Measurements from ENCODE around the gene MMP24.
"Not testable (repeated sequence)": the region's sequence is repeated elsewhere in the genome, so short reads cannot be mapped to it uniquely, and the experiment has no call there.

Gene MMP24

DNA sequence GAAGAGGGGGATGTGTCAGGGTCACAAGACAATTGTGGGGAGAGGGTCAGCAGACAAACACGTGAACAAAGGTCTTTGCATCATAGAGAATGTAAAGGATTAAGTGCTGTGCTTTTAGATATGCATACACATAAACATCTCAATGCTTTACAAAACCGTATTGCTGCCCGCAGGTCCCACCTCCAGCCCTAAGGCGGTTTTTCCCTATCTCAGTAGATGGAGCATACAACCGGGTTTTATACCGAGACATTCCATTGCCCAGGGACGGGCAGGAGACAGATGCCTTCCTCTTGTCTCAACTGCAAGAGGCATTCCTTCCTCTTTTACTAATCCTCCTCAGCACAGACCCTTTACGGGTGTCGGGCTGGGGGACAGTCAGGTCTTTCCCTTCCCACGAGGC is 35.8 kb downstream of the MMP24 start:
- not testable (repeated sequence) for DNase-seq

DNA sequence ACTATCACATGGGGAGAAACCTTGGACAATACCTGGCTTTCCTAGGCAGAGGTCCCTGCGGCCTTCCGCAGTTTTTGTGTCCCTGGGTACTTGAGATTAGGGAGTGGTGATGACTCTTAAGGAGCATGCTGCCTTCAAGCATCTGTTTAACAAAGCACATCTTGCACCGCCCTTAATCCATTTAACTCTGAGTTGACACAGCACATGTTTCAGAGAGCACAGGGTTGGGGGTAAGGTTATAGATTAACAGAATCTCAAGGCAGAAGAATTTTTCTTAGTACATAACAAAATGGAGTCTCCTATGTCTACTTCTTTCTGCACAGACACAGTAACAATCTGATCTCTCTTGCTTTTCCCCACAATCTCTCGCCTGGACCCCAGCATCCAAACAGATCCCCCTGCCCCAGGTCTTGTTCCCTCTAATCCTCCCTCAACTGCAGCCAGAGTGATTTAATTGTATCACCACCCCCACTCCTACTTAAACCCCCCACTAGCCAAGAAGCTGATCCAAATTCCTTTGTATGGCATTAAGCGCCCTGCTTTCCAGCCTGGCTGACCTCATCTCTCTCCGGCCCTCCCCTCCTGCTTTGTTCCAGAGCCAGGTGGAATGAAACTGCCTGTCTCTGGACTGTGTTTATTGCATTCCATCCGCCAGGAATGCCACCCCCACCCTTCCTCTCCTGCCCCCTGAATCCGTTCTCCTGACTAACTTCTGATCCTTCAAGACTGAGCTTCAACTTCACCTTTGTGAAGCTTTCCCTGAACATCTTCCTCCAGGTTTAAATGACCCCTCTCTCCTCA is 36.4 kb downstream of the MMP24 start:
- DNase-seq: not testable (repeated sequence)

DNA sequence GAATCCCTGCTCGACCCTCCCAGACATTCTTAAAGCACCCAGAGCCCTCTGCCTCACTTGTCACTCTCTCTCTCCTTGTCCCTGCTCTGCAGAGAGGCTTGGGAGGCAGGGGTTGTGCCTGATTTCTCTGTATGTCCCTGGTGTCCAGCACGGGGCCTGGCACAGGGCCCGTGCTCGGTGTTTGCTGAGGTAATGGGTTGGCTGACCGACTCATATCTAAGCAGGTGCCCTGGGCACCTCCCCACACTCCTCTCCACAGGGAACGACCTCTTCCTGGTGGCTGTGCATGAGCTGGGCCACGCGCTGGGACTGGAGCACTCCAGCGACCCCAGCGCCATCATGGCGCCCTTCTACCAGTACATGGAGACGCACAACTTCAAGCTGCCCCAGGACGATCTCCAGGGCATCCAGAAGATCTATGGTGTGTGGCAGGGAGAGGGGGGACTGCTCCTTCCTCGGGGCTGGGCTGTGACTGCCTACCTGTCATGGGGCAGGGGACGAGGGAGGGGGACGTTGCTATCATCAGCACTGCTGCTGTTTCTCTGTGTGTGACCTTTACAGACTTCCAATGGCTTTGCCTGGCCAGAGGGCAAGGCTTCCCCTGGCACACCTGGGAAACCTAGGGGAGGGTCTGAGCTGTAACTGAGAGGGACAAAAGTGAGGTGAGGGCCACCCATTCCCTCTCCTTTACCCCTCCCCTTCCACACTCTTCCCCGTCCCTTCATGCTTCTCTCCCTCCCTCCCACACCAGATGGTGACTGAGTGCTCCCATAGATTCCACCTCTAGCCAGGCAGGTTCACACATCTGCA is 37.2 kb downstream of the MMP24 start:
- no peak for DNase-seq

DNA sequence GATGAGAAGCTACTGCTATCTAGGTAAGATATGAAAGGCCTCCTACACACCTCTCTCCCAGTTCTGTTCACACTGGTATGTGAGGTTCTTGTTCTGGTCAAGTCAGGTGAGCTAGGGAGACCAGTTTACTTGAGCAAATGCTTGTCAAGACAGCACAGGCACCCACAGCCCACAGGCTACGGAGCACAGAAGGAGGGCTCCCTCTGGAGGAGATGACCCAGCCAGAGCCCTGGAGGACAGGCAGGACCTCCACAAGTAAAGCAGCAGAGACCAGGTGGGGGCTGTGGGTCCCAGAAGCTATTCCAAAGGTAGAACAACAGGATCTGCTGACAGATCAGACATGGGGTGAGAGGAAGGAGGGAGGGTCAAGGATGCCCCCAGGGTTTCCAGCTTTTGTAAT is 38.3 kb downstream of the MMP24 start:
- no peak for DNase-seq

DNA sequence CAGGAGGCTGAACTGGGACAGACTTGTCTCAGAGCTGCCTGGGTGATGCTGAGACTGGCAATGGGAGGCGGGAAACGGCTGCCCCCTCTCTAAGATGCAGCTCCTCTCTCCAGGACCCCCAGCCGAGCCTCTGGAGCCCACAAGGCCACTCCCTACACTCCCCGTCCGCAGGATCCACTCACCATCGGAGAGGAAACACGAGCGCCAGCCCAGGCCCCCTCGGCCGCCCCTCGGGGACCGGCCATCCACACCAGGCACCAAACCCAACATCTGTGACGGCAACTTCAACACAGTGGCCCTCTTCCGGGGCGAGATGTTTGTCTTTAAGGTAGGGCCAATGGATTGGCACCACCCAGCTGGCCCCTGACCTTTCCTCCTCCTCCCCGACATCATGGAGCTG is 40.6 kb downstream of the MMP24 start:
- DNase-seq: no peak

DNA sequence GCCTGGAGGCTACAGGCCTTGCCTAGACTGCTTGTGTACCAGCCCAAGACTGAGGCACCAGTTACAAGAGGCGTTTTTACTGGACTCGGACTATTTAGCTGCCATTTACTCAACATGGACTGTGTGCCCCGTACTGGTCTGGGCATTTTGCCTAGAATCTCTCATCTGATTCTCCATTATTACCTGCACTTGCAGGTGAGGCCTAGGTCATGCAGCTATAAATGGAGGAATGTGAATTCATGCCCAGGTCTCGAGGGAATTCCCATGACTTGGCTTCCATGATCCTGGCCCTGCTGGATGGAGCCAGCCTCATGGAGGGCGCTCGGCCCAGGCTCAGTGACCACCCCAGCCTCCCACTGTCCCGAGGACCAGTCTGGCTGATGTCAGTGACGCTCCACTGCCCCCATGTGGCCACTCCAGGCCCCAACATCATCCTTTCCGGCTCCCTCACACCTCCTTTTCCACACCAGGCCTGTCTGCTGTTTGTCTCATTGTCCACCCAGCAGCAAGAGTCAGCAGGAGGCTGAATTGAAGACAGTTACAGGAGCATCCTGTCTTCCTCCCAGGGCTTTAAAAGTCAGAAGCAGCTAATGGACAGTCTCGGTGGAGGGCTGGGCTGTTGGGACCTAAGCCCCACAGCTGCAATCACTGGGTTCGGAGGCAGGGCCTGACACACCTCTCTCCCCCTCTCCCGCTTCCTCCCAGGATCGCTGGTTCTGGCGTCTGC is 42.7 kb downstream of the MMP24 start:
- DNase-seq: no peak

DNA sequence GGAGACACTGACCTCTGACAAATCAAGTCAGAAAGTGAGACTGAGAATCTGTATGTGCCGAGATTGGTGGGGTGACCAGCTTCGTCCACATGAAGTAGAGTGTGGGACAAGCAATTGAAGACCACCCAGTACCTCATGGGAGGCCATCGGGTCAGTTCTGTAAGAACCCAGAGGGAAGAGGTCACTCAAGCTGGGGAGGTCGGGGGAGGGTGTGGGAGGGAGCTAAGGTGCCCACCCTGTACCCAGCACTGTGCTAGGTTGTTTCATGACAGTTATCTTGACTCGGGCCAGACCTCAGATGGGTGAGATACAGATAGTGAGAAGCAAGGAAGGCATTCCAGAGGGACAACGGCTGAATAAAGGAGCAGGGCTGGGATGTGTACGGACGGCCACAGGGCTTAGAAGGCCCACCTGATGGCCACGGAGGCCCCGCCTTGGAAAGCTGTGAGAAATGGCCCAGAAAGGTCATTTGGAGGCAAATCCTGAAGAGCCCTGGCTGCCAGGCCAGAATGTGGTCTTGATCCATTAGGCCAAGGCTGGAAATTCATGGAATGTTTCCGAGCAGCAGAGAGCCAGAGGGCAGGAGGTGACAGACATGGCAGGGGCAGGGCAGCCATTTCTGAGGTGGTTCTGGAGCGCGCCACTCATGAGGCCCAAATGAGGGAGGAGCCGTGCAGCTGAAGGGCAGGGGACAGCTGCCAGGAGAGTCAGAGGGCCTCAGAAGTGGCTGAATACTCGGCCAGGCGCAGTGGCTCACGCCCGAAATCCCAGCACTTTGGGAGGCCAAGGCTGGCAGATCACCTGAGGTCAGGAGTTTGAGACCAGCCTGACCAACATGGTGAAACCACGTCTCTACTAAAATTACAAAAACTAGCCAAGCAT is 43.8 kb downstream of the MMP24 start:
- no peak for DNase-seq

DNA sequence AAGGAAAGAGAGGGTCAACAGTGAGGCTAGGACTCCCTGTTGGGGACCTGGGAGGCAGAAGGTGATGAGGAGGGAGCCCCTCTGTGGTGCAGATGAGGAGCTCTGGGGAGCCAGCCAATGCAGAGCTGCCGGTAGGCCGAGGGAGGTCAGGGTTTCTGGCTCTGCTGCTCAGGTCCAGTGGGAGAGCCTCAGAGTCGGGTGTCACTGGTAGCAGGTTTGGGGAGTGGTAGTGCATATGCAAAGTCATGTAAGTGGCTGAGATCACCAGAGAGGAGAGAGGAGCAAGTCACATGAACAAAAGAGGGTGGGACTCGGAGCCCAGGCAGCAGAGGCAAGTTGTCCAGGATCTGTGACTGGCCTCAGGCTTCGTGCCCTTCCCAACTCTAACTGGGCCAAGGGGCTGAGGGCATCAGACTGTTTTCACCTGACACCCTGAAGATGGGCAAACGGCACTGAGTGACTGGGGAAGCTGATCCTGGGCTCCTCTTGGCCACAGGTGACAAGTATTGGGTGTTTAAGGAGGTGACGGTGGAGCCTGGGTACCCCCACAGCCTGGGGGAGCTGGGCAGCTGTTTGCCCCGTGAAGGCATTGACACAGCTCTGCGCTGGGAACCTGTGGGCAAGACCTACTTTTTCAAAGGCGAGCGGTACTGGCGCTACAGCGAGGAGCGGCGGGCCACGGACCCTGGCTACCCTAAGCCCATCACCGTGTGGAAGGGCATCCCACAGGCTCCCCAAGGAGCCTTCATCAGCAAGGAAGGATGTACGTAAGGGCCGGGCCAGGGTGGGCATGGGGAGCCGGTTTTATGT is 44.8 kb downstream of the MMP24 start:
- DNase-seq: no peak

DNA sequence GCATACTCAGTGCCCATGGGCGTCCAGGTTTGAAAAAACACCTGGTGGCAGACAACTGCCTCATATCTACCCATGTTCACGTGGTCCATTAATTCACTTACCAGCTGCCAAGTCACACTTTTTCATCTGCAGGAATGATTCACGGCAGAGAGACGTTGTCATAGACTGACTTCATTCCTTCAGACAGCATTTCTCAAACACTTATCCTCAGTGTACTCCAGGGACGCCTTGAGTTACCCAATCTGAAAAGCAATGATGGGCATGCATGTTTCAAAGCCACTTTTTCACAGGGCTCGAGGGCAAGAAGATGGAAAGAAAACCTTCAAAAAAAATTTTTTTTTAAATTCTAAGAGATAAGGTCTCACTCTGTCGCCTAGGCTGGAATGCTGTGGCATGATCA is 45.4 kb downstream of the MMP24 start:
- DNase-seq: no peak

DNA sequence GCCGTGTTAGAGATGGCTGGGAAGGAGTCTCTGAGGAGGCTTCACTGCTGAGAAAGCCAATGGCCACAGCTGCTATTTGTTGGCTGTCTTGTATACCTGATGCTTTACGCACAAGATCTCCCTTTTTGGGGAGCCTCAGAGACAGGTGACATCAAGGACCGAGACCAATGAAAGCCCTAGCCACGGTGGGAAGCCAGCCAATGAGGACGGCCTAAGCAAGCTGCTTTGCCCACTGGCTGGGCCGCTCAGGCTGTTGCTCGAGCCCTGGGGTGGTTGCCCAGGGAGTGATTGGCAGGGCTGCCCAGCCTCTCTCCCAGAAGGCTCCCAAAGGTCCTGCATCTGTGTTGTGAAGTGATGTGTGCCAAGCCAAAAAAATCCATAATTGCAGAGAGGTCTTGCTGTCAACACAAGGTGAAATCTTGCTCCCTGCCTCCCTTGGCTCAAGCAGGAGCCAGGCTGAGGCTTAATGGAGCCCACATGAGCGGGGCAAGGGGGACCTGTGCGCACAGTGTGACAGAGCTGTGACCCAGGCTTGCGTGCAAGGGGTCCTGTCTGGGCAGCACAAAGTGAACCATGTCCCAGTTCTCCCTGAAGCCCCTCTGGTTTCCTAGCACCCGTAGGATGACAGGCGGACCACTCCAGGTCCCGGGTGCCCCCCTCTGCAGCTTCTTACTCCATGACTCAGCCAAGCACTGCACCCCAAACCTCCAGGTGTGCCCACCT is 47.1 kb downstream of the MMP24 start:
- DNase-seq: no peak

DNA sequence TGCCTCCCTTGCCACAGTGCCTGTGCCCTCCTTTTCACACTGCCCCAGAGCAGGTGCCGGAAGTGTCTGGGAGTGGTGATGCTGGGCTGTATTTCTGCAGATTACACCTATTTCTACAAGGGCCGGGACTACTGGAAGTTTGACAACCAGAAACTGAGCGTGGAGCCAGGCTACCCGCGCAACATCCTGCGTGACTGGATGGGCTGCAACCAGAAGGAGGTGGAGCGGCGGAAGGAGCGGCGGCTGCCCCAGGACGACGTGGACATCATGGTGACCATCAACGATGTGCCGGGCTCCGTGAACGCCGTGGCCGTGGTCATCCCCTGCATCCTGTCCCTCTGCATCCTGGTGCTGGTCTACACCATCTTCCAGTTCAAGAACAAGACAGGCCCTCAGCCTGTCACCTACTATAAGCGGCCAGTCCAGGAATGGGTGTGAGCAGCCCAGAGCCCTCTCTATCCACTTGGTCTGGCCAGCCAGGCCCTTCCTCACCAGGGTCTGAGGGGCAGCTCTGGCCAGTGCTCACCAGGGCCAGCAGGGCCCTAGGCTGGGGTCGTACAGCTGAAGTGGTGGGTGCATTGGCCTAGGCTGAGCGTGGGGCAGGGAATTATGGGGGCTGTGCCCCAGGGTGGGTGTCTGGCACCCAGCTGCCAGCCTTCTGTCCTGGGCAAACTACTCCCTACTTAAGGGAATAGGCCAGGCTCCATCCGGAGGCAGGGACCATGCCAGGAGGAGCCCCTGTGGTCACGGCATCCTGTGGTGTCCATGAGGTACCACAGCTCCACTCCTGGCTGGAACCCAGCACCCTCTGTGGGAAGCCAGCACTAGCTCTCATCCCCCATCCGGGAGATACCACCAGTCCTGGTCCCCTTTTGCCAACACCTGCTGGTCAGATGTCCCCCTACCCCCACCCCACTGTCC is 47.9 kb downstream of the MMP24 start:
- DNase-seq: no peak

DNA sequence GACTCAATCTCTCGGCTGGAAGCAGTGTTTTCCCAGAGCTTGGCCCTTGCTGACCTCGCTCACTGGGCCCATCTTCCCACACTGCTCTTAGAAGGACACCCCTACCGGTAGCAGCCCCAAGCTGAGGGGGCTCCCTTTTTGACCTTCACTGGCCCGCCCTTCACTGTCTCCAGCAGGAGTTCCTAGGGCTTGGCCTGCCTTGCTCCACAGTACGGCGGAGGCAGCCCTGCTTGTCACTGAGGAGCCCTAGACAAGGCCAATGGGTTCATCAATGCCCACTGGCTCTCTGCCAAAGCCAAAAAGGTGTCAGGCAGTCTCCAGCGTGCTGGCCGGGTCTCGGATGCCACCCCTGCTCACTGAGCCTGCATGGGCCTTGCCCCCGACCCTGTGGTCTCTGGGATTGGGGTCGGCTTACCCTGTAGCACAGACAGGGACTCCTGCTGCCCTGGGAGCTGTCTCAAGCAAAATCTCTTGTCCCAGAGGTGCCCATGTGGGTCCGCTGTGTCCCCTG is 49.3 kb downstream of the MMP24 start:
- DNase-seq: no peak

DNA sequence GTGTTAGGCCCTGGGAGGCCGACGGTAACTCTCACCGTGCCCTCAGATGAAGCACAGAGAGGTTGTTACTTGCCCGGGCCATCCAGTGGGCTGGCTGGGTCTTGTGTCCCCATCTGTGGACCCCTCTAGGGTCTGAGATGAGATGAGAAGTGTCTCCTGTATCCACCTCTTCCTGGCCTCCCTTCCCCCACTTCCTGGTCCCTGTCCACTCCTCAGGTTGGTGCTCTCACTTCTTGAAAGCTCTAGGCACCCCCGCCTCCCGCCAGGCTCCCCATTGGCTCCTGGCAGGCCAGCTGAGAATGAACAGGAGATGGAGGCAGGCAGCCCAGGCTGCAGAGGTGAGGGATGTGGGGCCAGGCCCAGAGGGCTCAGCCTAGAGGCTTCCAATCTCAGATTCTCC is 49.9 kb downstream of the MMP24 start:
- no peak for DNase-seq

DNA sequence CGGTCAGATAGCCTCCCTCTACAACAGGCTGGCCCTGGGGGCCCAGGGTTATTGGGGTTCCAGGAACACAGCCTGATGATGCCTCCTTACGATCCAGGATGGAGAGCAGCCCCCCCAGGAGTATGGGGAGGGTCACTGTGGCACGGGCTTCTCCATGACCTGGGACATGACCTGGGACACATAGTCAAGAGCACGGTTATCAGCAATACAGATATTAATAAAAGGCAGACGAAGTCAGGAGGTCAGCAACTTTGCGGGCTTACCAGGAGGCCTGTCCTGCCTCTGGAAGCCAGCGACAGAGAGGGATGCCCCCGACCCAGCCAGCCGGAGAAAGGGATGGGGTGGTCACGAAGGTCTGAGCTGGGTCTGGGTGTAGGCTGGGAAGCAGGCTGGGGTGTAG is 50.6 kb downstream of the MMP24 start:
- no peak for DNase-seq

DNA sequence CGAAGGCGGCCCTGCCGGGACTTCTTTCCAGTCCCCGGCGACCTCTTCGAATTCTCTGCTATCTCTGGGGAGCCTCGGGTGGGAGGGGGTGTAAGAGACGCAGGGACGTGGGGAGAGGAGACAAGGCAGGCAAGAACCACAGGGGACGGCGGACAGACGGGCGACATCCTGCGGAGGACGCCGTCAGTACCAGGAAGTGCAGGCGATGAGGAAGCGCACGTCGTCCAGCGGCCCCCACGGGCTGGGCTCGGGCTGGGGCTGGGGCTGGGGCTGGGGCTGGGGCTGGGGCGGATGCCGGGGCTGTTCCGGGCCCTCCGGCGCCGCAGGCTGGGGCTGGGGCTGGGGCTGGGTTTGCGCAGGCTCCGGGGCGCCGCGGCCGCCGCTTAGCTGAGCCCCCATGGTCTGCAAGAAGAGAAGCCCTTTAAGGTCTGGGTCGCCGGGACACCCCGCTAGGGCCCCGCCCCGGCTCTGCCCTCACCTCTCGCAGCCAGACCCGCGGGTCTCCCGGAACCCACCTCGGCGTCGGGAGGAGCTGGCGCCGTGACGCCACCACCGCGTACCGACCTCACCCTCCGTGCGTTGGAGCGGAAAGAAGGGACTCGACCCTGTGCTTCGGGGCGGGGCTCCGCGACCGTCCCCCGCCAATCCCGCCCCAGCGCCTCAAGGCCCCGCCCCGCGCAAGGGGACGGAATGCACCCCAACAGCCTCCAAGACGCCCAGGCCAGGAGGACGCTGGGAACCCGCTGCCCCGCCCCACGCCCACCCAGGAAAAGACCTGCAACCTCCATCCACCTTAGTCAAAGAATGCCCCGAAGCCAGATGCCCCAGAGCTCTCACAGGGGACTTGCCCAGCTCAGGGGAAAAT is 51.3 kb downstream of the MMP24 start, which contains the start of gene MMP24OS:
Gene MMP24OS (minus strand): TSS at position 592 of the 865 bp plus-strand sequence. CDS start 193 bp downstream, at position 399.
- peak; percentile 75 for DNase-seq

DNA sequence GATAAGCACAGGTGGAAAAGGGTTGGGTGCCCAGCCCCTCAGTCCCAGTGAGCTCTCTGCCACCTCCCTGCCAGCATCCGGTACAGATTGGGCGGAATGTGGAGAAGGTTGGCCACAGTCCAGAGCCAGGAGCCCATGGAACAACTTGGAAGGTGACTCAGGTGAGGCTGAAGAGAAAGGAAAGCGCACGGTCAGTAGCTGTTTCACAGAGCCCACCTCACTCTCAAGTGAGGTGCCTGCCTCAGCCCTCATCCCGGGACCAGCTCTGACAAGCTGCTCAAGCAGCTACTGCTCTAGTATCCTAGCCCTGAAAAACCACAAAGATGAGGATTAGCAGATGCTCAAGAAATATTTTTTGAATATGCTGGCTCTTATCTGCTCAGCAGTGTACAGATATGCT is 52.5 kb downstream of the MMP24 start:
- no peak for DNase-seq

DNA sequence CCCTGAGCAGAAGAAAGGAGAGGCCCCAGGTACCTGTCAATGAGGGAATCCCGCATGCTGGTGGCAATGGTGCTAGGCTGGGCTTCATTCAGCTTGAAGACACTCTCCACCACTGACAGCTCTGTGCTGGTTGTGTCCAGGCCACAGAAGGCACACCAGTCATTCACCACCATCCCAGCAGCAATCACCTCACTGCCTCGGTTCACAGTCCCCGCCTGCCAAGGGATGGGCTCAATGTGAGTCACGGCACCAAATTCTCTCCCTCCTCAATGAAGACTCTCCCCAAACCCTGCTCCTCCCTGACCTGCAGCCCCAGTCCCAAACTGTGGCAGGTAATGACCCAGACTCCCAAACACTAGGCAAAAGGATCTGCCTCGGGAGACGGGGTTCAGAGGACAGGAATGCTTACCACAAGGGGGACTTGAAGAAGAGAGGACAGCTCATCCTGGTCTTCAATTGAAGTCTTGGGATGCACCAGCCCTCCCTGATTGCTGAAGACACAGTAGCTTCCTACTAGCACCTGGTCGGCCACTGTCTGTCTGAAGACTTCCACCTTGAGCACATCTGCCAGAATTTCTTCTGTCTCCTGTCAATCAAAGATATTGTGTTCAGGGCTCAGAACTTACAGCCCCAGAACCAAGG is 53.2 kb downstream of the MMP24 start:
- no peak for DNase-seq

DNA sequence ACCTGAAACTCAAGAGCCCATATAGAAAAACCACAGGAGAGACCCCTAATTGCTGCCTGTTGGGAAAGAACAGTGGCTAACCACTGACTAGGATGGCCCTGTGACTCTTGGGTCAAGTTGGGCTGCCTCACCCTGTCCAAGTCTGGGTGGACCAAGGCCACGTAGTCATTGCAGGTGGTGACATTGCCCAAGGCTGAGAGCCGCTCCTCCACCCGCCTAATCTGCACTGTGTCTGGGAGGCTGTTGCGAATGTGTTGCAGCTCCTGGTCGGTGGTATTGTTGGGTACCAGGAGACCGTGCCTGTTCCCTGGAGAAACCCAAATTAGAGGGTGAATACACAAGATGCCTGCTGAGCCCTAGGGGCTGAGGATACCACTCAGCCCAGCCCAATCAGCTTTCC is 54.0 kb downstream of the MMP24 start:
- DNase-seq: no peak

All from NCI-H1048 (cell line).